GM12875 (cell line): ENCODE results near the gene SCN2B.

Experiments
- H3K4me3 ChIP-seq: one replicate; pipeline ENCODE4 v1.5.1; 2011; ENCODE audit warnings: low read depth, low read length, control low read depth
- CTCF ChIP-seq: IDR thresholded peaks from 2 replicates; pipeline ENCODE4 v1.5.1; 2011; ENCODE audit warnings: low read depth, mild to moderate bottlenecking, control low read depth, inconsistent platforms, low read length, moderate library complexity, borderline replicate concordance; ENCODE audit not compliant: insufficient read depth

The SCN2B gene

GRCh38 chr11:118142809-118143208 lies 33.6 kb downstream of the SCN2B start:
- H3K4me3 ChIP-seq = no peak overlapping the region
- TF ChIP-seq CTCF = no peak

- TF ChIP-seq CTCF = no peak
- H3K4me3 ChIP-seq = no peak overlapping the region
Measured at GRCh38 chr11:118142081-118142480, 34.4 kb downstream of the SCN2B start.

GRCh38 chr11:118139578-118139977 lies 36.9 kb downstream of the SCN2B start:
- no peak for TF ChIP-seq CTCF
- H3K4me3 ChIP-seq = no peak overlapping the region

GRCh38 chr11:118138839-118139420 lies 37.5 kb downstream of the SCN2B start:
- no peak for TF ChIP-seq CTCF
- no peak overlapping the region for H3K4me3 ChIP-seq

DNA sequence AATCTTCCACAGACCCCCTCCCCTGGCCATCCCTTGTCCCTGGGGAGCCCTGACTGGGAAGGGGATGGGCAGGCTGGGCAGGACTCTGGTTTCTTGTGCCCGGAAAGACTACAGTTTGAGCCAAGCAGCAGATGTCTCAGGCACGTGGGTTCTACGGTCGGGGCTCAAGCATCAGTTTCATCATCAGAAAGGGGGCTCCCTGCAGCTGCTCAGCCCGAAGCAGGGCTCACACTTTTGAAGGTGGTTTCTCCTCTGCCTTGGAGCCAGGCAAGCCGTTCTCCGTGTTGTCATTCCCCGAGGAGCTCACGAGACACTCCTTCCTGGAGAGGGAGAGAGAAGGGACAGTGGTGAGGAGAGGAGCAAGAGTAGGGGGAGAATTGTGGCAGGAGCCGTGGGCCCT lies 39.6 kb downstream of the SCN2B start:
- H3K4me3 ChIP-seq = no peak overlapping the region
- no peak for TF ChIP-seq CTCF

DNA sequence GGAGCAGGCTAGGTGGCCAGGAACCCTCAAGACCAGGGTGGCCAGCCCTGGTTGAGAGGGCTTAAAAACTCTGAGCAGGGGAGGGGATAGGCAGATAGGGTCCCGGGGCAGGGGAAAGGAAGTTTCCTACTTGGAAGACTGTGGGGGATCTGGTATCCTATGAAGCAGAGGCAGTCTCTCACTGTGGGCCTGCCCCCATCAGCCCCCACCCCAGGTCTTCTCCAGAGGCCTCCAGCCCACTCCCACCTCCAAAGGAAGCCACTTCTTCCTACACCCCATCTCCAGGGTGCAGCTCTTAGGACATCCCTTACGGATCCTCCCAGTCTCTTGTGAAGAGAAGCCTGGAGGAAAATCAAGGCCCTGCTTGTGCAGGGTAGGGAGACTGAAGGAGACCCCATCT lies 40.1 kb downstream of the SCN2B start:
- H3K4me3 ChIP-seq = no peak overlapping the region
- no peak for TF ChIP-seq CTCF

DNA sequence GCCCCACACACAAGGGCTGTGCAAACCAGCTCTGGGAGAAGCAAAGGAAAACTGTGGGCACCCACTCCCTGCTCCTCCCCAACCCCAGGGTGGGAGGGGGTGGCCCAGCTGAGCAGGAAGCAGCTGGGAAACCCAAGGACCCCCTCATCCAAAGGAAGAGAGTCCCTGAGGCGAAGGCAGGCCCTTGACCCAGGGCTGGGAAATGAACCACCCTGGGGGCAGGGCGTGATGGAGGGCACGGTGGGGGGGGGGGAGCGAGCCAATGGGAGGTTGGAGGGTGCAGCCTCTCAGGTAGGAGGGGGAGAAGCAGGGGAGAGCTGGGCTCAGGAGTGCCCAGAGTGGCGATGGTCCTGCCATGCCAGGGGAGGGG lies 40.7 kb downstream of the SCN2B start:
- TF ChIP-seq CTCF = no peak
- H3K4me3 ChIP-seq = no peak overlapping the region
